Putamen (tissue), 1 donor: ENCODE data around the gene MYBPC2.
"Not testable (repeated sequence)": the region's sequence is repeated elsewhere in the genome, so short reads cannot be mapped to it uniquely, and the experiment has no call there.

Source experiments
- DNase-seq: peaks from one replicate; pipeline ENCODE4 v3.0.0-alpha.2; 2016; ENCODE audit warnings: low spot score

MYBPC2 gene

DNA sequence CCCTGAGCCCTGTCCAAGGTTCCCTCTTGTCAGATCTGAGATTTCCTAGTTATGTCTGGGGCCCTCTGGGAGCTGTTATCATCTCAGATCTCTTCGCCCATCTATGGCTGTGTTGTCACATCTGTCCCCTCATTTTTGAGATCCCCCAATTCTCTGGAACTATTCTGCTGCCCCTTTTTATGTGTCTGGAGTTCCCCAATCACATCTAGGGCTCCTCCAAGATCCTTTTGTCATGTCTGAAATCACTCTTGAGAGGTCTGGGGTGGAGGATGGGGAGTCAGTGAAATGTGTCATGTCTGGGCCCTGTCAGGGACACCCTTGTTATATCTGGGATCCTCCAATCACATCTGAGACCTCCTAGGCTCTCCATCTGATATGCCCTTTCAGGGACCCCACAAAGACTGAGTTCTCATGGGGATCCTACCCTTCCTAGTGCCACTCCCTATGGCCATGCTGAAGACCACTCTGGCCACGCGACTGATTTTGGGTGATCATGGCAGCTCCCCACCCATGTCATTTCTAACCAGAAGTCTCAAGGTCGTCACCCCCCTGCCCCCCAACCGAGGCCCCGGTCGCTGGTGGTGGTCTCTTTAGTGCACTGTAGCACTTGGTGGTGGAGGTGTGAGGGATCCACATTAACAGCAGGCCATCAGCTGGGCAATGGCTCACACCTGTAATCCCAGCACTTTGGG, 3.8 kb upstream of the MYBPC2 start:
- no peak for DNase-seq

DNA sequence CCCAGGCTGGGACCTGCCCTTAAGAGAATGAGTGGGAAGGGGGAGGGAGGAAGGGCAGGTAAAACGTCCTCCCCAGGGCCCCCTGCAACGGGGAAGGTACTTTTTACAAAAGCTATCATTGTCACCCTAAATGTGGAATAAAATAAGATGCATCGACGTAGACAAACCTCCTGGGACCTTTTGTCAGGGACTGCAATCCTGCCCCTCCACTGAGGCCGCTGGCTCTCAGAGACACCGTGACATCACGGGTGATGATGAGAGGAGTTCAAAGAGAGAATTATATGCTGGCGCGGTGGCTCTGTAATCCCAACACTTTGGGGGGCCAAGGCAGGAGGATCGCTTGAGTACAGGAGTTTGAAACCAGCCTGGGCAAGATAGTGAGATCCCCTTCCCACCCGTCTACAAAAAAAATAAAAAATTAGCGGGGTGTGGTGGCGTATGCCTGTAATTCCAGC, 1.8 kb upstream of the MYBPC2 start:
- DNase-seq: no peak

DNA sequence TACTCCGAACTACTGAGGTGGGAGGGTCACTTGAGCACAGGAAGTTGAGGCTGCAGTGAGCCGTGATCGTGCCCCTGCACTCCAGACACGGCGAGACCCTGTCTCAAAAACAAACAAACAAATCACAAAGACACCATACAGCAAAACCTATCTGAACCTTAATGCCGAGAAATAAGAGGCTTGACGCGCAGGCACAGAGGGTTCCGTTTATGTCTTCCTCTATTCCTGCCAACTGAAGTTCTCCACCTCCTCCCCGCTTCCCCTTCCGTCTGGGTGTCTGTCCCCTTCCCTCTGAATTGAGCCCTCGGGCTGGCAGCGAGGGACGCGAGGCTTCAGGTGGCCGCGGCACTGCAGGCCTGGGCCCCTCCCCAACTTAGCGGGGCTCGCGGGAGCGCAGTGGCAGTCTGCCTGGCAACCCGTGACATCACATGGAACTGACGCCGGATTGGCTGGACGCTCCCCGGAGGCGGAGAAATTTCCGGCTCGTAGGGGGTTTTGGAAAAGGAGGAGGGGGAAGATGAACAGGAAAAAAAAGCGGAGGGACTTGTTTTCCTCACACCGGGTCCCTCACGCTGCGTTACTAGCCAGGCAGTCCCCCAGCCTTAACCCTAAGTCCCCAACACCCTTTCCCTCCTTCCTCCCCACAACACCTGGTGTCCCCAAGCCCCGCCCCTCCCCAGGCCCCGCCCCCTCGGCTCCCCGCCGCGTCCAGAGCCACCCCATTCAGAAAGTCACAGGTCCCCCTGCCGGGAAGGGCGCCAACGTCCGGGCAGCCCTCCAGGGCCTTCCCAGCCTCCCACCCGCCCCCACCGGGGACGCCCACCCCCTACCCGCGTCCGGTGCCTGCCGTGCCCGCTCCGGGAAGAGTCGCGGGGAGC, 1.1 kb upstream of the MYBPC2 start:
- DNase-seq: peak; percentile 70

DNA sequence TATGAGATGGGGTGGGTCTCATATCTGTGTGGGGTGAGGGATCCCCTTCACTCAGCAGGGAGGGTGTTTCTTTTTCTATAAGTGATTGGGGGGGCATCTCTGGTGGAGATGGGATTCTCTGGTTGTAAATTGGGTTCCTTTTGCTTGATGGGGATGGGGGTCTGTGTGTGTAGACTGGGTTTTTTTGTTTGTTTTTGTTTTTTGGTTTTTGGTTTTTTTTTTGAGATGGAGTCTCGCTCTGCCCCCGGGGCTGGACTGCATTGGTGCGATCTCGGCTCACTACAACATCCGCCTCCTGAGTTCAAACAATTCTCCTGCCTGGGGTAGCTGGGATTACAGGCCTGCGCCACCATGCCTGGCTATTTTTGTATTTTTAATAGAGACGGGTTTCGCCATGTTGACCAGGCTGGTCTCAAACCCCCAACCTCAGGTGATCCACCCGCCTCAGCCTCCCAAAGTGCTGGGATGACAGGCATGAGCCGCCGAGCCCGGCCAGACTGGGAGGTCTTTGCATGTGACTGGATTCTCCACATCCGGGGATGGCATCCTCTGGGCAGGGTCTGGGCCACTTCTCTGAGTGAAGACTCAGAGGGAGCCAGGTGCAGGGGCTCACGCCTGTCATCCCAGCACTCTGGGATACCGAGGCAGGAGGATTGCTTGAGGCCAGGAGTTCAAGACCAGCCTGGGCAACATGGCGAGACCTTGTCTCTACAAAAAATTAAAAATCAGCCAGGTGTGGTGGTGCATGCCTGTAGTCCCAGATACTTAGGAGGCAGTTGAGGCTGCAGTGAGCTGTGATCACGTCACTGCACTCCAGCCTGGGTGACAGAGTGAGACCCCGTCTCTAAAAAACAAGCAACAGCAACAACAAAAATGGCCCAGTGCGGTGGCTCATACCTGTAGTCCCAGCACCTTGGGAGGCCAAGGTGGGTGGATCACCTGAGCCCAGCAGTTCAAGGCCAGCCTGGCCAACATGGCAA, 799 bp downstream of the MYBPC2 start:
- no peak for DNase-seq

DNA sequence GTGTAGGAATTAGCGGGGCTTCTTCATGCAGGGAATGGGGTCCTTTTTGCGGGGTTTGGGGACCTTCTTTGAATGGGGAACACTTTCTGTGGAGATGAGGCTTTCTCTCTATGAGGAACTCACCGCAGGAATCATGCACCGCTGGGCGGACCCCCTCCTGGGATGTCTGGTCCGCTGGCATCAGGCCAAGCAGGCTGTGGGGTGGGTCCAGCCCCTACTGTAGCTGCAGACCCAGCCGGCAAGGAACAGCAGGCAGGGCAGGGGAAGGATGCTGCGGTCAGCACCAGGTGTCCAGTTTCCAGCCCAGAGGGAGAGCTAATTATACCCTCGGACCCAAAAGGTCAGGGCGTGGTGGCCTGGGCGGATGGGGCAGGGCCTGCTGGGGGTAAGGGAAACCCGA, 1.8 kb downstream of the MYBPC2 start:
- DNase-seq: no peak

DNA sequence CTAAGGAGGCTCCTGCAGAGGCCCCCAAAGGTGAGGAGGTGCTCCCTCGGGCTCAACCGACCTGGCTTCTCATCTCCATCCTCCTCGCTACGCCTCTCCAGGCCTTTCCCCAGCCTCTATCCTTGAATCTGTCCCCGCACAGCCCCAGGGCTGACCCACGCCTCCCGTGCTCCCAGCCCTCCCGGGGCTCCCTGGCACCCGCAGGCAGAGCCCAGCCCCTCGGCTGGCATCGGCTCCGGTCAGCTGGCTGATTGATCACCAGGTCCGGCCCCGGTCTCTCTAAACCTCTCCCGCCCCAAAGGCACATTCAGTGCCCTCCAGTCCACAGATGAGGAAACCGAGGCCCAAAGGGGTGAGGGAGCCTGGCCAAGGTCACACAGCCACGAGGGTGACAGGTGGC, 2.5 kb downstream of the MYBPC2 start:
- no peak for DNase-seq

DNA sequence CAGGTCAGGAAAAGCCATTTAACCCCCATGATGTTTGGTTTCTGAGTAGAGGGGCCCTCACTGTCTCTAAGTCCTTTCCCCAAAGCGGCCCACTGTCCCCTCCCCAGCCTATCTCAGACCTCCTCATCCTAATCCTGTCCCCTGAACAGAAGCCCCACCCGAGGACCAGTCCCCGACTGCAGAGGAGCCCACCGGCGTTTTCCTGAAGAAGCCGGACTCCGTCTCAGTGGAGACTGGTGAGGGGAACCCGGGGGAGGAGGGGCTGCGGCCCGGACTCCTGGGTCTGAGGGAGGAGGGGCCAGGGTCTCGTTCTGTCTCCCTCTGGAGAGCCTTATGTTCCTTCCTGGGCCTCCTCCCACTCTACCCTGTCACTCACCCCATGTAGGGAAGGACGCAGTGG, 2.9 kb downstream of the MYBPC2 start:
- no peak for DNase-seq

DNA sequence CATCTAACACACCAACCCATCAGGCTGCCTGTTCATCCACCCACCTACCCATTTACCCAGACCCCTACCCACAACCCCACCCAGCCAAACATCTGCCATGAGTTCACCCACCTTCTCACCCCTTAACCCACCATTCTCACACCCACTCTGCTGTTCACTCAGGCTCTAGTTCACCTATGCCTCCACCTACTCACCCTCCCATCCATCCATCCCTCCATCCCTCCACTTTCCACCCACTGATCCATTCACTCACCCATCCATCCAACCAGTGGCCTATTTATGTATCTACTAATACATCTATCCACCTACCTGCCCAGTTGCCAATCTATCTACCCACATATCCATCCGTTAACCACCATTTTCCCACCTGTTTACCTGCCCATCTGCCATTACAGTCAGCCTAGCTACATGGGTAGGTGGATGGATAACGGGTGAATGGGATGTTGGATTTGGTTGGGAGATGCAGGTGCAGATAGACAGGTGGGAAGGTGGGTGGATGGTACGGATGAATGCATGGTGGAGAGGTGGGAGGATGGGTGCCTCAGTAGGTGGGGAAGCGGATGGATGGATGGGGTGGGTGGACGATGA, 5.3 kb downstream of the MYBPC2 start:
- DNase-seq: no peak

DNA sequence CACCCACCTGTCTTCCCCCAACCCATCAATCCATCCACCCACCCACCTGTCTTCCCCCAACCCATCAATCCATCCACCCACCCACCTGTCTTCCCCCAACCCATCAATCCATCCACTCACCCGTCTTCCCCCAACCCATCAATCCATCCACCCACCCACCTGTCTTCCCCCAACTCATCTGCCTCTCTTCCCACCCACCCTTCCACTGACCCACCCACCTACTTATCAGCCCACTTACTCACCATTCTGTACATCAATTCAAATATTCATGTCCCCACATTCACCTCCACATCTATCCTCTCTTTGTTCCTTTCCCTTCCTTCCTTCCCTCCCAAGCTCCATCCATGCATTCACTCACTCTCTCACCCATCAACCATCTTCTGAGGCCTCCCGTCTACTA, 6.4 kb downstream of the MYBPC2 start:
- not testable (repeated sequence) for DNase-seq

DNA sequence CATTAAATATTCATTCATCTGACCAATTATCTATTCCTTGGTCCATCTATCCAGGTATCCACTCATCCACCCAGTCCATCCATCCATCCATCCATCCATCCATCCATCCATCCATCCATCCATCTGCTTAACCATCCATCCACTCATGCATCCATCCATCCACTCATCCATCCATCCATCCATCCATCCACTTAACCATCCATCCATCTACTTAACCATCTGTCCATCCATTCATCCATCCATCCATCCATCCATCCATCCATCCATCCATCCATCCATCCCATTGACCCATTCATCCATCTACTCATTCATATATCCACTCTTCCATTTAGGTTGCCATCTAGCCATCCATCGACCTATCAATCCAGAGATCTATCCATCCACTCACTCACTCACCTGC, 11.4 kb downstream of the MYBPC2 start:
- DNase-seq: no peak

DNA sequence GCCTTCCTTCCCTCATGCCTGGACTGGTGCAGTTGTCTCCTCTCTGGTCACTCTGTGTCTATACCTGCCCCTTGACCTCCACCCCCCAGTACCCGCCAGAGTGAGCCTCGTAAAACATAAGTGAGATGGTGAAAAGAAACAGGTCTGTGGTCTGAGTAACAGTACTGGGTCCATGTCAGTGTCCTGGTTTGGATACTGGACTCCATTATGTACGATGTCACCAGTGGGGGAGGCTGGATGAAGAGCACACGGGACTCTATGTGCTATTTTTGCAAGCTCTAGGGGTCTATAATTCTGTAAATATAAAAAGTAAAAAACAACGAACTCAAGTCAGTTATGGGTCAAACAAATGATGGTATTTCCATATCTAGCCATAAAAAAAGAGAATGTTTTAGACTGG, 14.4 kb downstream of the MYBPC2 start:
- DNase-seq: no peak

DNA sequence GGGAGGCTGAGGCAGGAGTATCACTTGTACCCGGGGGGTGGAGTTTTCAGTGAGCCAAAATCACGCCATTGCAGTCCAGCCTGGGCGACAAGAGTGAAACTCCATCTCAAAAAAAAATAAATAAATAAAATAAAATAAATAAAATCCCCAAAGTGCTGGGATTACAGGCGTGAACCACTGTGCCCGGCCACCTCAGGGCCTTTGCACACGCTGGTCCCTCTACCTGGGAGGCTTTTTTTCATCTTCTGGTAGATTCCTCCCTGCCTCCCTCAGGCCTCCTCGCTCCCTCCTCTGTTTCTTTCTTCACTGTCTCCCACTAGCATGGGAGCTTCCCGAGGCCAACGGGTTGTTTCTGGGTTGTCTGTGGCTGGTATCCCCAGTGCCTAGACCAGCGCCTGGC, 15.1 kb downstream of the MYBPC2 start:
- no peak for DNase-seq

DNA sequence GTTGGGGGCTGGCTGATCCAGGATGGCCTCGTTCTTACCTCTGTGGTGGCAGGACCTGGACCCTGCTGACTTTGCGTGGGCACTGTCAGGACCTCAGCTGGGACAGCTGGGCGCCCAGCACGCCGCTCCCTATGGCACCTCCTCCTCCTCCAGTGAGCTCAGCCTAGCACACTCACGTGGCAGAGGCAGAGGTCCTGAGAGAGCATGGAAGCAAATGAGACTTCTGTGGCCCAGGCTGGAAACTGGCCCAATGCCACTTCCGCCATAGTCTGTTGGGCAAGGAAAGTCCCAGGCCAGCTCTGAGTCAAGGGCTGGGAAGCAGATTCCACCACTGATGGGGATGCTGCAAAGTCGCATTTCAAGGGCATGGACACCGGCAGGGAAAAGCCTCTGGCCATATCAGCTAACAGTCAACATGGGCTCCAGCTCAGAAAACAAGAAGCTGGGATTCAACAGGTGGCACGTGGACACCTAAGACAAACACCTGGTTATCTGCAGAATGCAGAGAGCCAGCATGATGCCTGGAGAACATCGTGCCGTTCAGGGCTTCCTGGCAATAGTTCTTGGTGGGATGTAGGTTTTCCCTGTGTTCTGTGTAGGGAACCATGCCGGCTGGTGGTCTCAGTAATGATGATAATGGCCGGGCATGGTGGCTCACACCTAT, 16.7 kb downstream of the MYBPC2 start:
- no peak for DNase-seq

DNA sequence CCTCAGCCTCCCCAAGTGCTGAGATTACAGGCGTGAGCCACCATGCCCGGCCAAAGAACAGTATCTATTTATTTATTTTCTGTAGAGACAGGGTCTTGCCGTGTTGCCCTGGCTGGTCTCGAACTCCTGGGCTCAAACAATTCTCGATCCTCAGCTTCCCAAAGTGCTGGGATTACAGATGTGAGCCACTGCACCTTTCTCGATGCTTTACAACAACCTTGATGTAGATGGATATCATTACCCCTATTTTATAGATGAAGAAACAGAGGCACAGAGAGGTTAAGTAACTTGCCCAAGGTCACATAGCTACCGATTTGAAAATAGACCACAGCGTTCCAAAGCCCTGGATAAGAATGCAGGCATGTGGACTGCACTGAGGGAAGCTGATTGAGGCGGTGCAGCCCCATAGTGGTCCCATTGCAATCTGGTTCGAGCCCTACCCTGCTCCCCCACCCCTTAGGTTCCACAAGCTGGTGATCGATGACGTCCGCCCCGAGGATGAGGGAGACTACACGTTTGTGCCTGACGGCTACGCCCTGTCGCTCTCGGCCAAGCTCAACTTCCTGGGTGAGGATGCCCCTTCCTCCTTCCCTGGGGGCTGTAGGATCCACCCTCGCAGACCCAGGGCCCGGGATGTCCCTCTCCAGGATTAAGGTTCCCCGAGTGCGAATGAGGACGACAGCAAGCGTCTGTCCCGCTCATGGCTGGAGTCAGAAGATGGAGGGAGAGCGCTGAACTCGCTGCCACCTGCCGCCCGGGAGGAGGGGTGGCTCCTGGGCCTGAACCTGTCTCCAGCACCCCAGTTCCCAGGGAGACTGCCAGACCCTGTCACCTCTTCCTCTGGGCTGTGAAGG, 17.9 kb downstream of the MYBPC2 start:
- no peak for DNase-seq

DNA sequence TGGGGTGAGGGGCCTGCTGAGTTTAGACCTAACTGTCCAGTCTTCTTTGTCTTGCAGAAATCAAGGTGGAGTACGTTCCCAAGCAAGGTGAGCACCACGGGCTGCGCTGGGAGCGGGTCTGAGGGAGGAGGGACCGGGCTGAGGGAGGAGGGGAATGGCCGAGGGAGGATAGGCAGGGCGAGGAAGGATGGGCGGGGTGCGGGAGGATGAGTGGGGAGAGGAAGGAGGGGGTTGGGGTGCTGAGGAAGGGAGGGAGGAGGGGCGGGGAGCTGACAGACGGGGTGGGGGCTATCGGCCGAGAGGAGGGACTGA, 18.5 kb downstream of the MYBPC2 start:
- DNase-seq: no peak

DNA sequence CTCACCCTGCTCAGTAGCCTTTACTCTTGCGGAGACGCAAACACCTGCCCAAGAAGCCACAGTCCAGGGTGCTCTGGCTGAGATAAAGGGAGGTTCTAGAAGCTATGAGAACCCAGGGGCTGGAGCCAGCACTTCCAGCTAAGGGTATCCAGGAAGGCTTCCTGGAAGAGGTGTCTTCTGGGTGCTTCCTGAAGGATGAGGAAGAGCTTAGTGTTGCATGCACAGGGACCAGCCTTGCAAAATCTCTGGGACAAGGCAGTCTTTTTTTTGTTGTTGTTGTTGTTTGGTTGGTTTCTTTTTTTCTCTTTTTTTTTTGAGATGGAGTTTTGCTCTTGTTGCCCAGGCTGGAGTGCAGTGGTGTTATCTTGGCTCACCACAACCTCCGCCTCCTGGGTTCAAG, 20.6 kb downstream of the MYBPC2 start:
- no peak for DNase-seq

DNA sequence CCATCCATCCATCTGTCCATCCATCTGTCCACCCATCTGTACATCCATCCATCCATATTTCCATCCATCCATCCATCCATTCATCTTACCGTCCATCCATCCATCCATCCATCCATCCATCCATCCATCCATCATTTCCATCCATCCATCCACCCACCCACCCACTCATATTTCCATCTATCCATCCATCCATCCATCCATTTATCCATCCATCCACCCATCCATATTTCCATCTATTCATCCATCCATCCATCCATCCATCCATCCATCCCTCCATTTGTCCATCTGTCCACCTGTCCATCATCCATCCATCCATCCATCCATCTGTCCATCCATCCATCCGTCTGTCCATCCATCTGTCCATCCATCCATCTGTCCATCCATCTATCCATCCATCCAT, 23.3 kb downstream of the MYBPC2 start:
- DNase-seq: no peak

DNA sequence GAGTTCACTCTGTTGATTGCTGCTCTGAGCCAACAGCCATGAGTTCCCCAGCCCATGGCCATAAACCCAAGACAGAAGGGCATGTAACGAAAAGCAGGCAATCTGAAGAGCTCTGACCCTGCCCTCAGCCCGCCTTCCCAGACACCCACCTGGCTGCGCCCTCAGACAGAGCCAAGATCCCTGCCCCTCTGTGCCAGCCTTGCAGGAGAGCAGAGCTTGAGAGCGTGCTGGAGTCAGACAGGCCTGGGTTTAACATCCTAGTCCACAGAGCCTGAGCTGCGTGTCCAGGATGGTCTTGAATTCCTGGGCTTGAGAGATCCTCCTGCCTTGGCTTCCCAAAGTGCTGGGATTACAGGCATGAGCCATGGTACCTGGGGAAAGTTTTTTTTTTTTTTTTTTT, 24.6 kb downstream of the MYBPC2 start:
- no peak for DNase-seq

DNA sequence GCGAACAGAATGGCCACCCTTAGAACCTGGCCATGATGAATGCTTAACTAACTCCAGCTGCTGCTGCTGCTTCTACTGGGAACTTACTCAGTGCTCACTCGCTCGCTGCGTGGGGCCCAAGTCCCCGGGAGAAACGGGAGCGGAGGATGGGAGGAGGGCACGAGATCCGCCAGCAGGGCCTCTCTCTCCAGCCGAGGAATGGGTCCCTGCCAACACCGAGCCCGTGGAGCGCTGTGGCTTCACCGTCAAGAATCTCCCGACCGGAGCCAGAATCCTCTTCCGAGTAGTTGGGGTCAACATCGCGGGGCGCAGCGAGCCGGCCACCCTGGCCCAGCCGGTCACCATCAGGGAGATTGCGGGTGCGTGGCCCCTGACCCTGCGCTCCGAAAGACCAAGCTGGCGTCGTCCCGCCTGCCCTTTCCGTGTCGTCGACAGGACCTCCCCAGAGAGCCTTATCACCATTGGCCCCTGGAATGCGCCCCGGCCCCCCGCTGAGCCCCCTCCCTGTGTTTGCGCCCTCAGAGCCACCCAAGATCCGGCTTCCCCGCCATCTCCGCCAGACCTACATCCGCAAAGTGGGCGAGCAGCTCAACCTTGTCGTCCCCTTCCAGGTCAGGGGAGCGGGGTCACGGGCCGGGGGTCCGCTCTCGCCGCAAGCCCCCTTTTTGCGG, 25.8 kb downstream of the MYBPC2 start:
- no peak for DNase-seq

DNA sequence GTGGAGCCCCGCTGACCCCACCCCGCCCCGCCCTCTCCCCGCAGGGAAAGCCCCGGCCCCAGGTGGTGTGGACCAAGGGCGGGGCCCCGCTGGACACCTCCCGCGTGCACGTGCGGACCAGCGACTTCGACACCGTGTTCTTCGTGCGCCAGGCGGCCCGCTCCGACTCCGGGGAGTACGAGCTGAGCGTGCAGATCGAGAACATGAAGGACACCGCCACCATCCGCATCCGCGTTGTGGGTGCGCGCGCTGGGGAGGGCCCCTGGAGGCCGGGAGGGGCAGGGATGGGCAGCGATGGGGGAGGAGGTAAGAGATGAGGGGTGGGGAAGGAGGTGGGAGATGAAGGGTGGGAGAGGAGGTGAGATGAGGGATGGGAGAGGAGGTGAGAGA, 26.4 kb downstream of the MYBPC2 start:
- no peak for DNase-seq
